Muscle of leg (tissue), 11 donors: ENCODE results near the gene SUZ12. TPM values are rescaled to one million over a fixed set of nuclear protein-coding genes. Genes with fewer than 3 reads are reported as not detected.
"Not testable (repeated sequence)": the region's sequence is repeated elsewhere in the genome, so short reads cannot be mapped to it uniquely, and the experiment has no call there.

ENCODE experiments used
- DNase-seq: peaks from one replicate; pipeline ENCODE4 v3.0.0; 2013
- H3K27ac ChIP-seq: one replicate; pipeline ENCODE4 v1.5.1; 2013; ENCODE audit warnings: mild to moderate bottlenecking, low read length, control low read depth
- H3K27me3 ChIP-seq: one replicate; pipeline ENCODE4 v1.6.1; 2013; ENCODE audit warnings: low read length; ENCODE audit not compliant: control insufficient read depth, insufficient read depth
- H3K36me3 ChIP-seq: one replicate; pipeline ENCODE4 v1.6.1; 2013; ENCODE audit warnings: low read length; ENCODE audit not compliant: control insufficient read depth, insufficient read depth
- H3K4me1 ChIP-seq: one replicate; pipeline ENCODE4 v1.6.1; 2013; ENCODE audit warnings: low read length; ENCODE audit not compliant: control insufficient read depth, insufficient read depth
- H3K4me3 ChIP-seq: one replicate; pipeline ENCODE4 v1.5.1; 2013; ENCODE audit warnings: low read length, control low read depth
- H3K9me3 ChIP-seq: replicated peaks from 2 replicates; pipeline ENCODE4 v1.6.1; 2013; ENCODE audit warnings: low read depth, low read length; ENCODE audit not compliant: control insufficient read depth
- WGBS: methylation state at CpG from one replicate; pipeline ENCODE4 v1.1.5; 2013; ENCODE audit warnings: missing lambda C conversion rate; ENCODE audit not compliant: insufficient coverage; 5-methylcytosine and 5-hydroxymethylcytosine counted together
- polyA plus RNA-seq, 8 donors: library from polyadenylated mRNA; unstranded; fragments of 120-200 nt; gene quantifications; one replicate each; pipeline versions ENCODE4 v1.2.1 to v1.2.3, GENCODE V29; 2013; ENCODE audit warnings: inconsistent platforms in 1 of 8, low replicate concordance in 1 of 8; ENCODE audit not compliant: insufficient read length in 8 of 8, insufficient read depth in 1 of 8
- total RNA-seq: library from RNA; stranded (reverse); fragments of 120-200 nt; gene quantifications from one replicate; pipeline ENCODE4 v1.2.4, GENCODE V29; 2013

Gene SUZ12
- total and polyA plus RNA-seq, 9 donors: 13.2 to 28.1 (median 20.7) TPM

GRCh38 chr17:32027271-32027670, 90.5 kb downstream of the SUZ12 start:
- not testable (repeated sequence) for H3K27ac ChIP-seq, H3K27me3 ChIP-seq

GRCh38 chr17:32033223-32033622, 96.4 kb downstream of the SUZ12 start:
- DNase-seq: no peak
- Histone ChIP-seq H3K27me3 (no peaks in the 10 kb centered on the region), H3K4me1 (no peaks in the 10 kb centered on the region), H3K27ac (no peak overlapping the region), H3K4me3 (no peak overlapping the region), H3K36me3 (peaks cover 10% of the 10 kb centered on the region), H3K9me3 (no peaks in the 10 kb centered on the region)
- WGBS: no CpG with 5 or more reads among the region's 2 CpGs

More at GRCh38 chr17:32027271-32027670, 90.5 kb downstream of the SUZ12 start:
- WGBS: 100% methylated on average over 1 of the region's 4 CpGs
- not testable (repeated sequence) for H3K36me3 ChIP-seq, DNase-seq, H3K4me1 ChIP-seq, H3K4me3 ChIP-seq, H3K9me3 ChIP-seq

GRCh38 chr17:32033812-32034211, 97.0 kb downstream of the SUZ12 start:
- no CpG with 5 or more reads among the region's 1 CpG for WGBS

GRCh38 chr17:32040246-32040645, 103.4 kb downstream of the SUZ12 start:
- WGBS: 93% methylated on average over 17 of the region's 17 CpGs
- not testable (repeated sequence) for H3K36me3 ChIP-seq, H3K4me3 ChIP-seq, H3K27me3 ChIP-seq, DNase-seq, H3K9me3 ChIP-seq, H3K27ac ChIP-seq, H3K4me1 ChIP-seq

More at GRCh38 chr17:32033812-32034211, 97.0 kb downstream of the SUZ12 start:
- H3K4me1 ChIP-seq, DNase-seq, H3K9me3 ChIP-seq, H3K27ac ChIP-seq, H3K4me3 ChIP-seq, H3K27me3 ChIP-seq, H3K36me3 ChIP-seq: not testable (repeated sequence)

GRCh38 chr17:32041306-32041875, 104.6 kb downstream of the SUZ12 start:
- not testable (repeated sequence) for H3K4me3 ChIP-seq, H3K9me3 ChIP-seq, H3K27ac ChIP-seq, H3K4me1 ChIP-seq, H3K27me3 ChIP-seq, H3K36me3 ChIP-seq, DNase-seq
- 85% methylated on average over 8 of the region's 19 CpGs for WGBS

GRCh38 chr17:32042266-32042665, 105.5 kb downstream of the SUZ12 start:
- H3K27me3 ChIP-seq, H3K27ac ChIP-seq, H3K4me1 ChIP-seq, H3K9me3 ChIP-seq, DNase-seq, H3K36me3 ChIP-seq, H3K4me3 ChIP-seq: not testable (repeated sequence)
- WGBS: 80% methylated on average over 2 of the region's 11 CpGs

- not testable (repeated sequence) for DNase-seq, H3K36me3 ChIP-seq, H3K4me1 ChIP-seq, H3K27ac ChIP-seq, H3K4me3 ChIP-seq, H3K9me3 ChIP-seq, H3K27me3 ChIP-seq
- no CpG with 5 or more reads among the region's 3 CpGs for WGBS
Measured at GRCh38 chr17:32045611-32046010, 108.8 kb downstream of the SUZ12 start.

GRCh38 chr17:32047663-32048062, 110.9 kb downstream of the SUZ12 start:
- H3K4me3 ChIP-seq, DNase-seq, H3K9me3 ChIP-seq, H3K4me1 ChIP-seq, H3K27ac ChIP-seq, H3K27me3 ChIP-seq, H3K36me3 ChIP-seq: not testable (repeated sequence)
- whole genome bisulfite sequencing: 100% methylated on average over 3 of the region's 6 CpGs

Other genes with a start within 250 kb of the SUZ12 start
- gene COPRS, start 77.8 kb upstream of the SUZ12 start, total RNA-seq: 55.1 TPM
- gene COPRS, start 77.8 kb upstream of the SUZ12 start, polyA plus RNA-seq: 10 to 100 TPM; 31.8 to 41.9 (median 34.5) TPM
- gene UTP6, start 35.3 kb upstream of the SUZ12 start, total RNA-seq: 54.4 TPM
- gene UTP6, start 35.3 kb upstream of the SUZ12 start, polyA plus RNA-seq: 10 to 100 TPM; 40.9 to 52.9 (median 48.0) TPM
- 10.3 TPM for gene LRRC37B, start 70.4 kb downstream of the SUZ12 start, total RNA-seq
- 10 to 100 TPM in 5 of 8 donors, 1 to 10 TPM in 3; 8.4 to 15.9 (median 12.0) TPM for gene LRRC37B, start 70.4 kb downstream of the SUZ12 start, polyA plus RNA-seq
- 37.2 TPM for gene RHOT1, start 205.5 kb downstream of the SUZ12 start, total RNA-seq
- 10 to 100 TPM; 30.4 to 32.6 (median 31.6) TPM for gene RHOT1, start 205.5 kb downstream of the SUZ12 start, polyA plus RNA-seq